Measurements from ENCODE around the gene FAM221A. TPM values are rescaled to one million over a fixed set of nuclear protein-coding genes. Genes with fewer than 3 reads are reported as not detected.

Gene FAM221A
- total and polyA plus RNA-seq, 9 of the 15 experiments (the other 6 are each of a cell fraction or from before 2014, with no cell fraction given) = not detected

- TF ChIP-seq, protein P1, sequence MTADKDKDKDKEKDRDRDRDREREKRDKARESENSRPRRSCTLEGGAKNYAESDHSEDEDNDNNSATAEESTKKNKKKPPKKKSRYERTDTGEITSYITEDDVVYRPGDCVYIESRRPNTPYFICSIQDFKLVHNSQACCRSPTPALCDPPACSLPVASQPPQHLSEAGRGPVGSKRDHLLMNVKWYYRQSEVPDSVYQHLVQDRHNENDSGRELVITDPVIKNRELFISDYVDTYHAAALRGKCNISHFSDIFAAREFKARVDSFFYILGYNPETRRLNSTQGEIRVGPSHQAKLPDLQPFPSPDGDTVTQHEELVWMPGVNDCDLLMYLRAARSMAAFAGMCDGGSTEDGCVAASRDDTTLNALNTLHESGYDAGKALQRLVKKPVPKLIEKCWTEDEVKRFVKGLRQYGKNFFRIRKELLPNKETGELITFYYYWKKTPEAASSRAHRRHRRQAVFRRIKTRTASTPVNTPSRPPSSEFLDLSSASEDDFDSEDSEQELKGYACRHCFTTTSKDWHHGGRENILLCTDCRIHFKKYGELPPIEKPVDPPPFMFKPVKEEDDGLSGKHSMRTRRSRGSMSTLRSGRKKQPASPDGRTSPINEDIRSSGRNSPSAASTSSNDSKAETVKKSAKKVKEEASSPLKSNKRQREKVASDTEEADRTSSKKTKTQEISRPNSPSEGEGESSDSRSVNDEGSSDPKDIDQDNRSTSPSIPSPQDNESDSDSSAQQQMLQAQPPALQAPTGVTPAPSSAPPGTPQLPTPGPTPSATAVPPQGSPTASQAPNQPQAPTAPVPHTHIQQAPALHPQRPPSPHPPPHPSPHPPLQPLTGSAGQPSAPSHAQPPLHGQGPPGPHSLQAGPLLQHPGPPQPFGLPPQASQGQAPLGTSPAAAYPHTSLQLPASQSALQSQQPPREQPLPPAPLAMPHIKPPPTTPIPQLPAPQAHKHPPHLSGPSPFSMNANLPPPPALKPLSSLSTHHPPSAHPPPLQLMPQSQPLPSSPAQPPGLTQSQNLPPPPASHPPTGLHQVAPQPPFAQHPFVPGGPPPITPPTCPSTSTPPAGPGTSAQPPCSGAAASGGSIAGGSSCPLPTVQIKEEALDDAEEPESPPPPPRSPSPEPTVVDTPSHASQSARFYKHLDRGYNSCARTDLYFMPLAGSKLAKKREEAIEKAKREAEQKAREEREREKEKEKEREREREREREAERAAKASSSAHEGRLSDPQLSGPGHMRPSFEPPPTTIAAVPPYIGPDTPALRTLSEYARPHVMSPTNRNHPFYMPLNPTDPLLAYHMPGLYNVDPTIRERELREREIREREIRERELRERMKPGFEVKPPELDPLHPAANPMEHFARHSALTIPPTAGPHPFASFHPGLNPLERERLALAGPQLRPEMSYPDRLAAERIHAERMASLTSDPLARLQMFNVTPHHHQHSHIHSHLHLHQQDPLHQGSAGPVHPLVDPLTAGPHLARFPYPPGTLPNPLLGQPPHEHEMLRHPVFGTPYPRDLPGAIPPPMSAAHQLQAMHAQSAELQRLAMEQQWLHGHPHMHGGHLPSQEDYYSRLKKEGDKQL (CRISPR knock-in tag; IDR thresholded peaks at IDR 0.05; ENCODE audit: borderline replicate concordance) = no peak
These were observed at the start of gene FAM221A (continued) for GRCh38 chr7:23679898-23680413.

- DNase-seq (ENCODE audit: extremely low read depth in 1 of 4, low spot score in 3 of 4) (peak in 1 of 4 experiments; percentile 9), FAIRE-seq (peak; percentile 6), ATAC-seq (peak; percentile 35; the same call in 1 of the 3 replicates)
- Histone ChIP-seq H3K9me1 (ENCODE audit: control insufficient read depth, insufficient read depth, low read length) (no peaks in the 10 kb centered on the region), H3K4me1 (replicated peaks in 1 of 2; ENCODE audit: control insufficient read depth in 2 of 2, insufficient read depth in 2 of 2, low read length in 2 of 2) (no peaks in the 10 kb centered on the region), H3K9me3 (replicated peaks; ENCODE audit: control insufficient read depth, insufficient read depth, low read depth, low read length) (no peaks in the 10 kb centered on the region), H3K27ac (ENCODE audit: extremely low read depth, low read depth, low read length) (no peak overlapping the region), H4K20me1 (replicated peaks; ENCODE audit: control insufficient read depth, insufficient read depth, low read length) (no peaks in the 10 kb centered on the region), H2AFZ (ENCODE audit: low read depth, low read length) (no peak overlapping the region), H3K27me3 (ENCODE audit: control insufficient read depth in 2 of 2, insufficient read depth in 2 of 2, low read length in 2 of 2) (no peaks in the 10 kb centered on the region; a peak in 2 of 5 replicates), H3K36me3 (ENCODE audit: control insufficient read depth, insufficient read depth, low read length) (no peaks in the 10 kb centered on the region), H3K4me2 (ENCODE audit: insufficient read depth, low read length) (no peak overlapping the region), H3K4me3 (no peak overlapping the region), H3K79me2 (ENCODE audit: control insufficient read depth, insufficient read depth, low read length) (no peaks in the 10 kb centered on the region), H3K9ac (ENCODE audit: insufficient read depth in 1 of 2, low read depth in 2 of 2, low read length in 2 of 2) (no peak overlapping the region)
- intact Hi-C loops (cut with micrococcal nuclease) = no loop called here
- 8% methylated on average over 7 of the region's 7 CpGs for WGBS (ENCODE audit: insufficient coverage, low coverage, missing lambda C conversion rate)
- POLR2A ChIA-PET = interaction anchor here (0.5 kb wide), 1 partner anchor 9 kb away, joined by 3 read pairs; no protein-coding TSS in a partner anchor
- CTCF ChIA-PET (ENCODE audit: low intra/inter-chr PET ratio) = no interaction called here
- BruUV-seq (replicated peaks) = no TSS peak
- in situ Hi-C loops (cut with MboI) = no loop called here
- TF ChIP-seq TEAD1 (CRISPR knock-in tag; IDR thresholded peaks at IDR 0.05) (no peak), ZNF778 (CRISPR knock-in tag; IDR thresholded peaks at IDR 0.05) (no peak), ETV6 (IDR thresholded peaks at IDR 0.05; ENCODE audit: borderline replicate concordance in 1 of 2, low read depth in 2 of 2, low read length in 1 of 2) (no peak), ETV6 (CRISPR knock-in tag; IDR thresholded peaks at IDR 0.05; ENCODE audit: borderline replicate concordance) (no peak), RBBP5 (IDR thresholded peaks at IDR 0.05; ENCODE audit: borderline replicate concordance, insufficient read depth, low read length, poor library complexity, severe bottlenecking) (no peak), ZNF76 (CRISPR knock-in tag; IDR thresholded peaks at IDR 0.05; ENCODE audit: borderline replicate concordance) (no peak)
These were observed 46.6 kb upstream of the FAM221A start for GRCh38 chr7:23633417-23633816.

Measured in K562 (cell line).